Measurements from ENCODE around the gene RGS5.

The RGS5 gene

GRCh38 chr1:163169553-163169952 lies 33.2 kb downstream of the RGS5 start:
- Histone ChIP-seq H3K9me3 (ENCODE audit: control insufficient read depth, insufficient read depth, low read length) (no peaks in the 10 kb centered on the region), H3K4me1 (ENCODE audit: control insufficient read depth, insufficient read depth, low read length) (no peaks in the 10 kb centered on the region), H3K4me3 (ENCODE audit: low read length) (no peak overlapping the region), H3K27me3 (ENCODE audit: control insufficient read depth, insufficient read depth, low read length) (no peaks in the 10 kb centered on the region), H3K36me3 (ENCODE audit: control insufficient read depth, insufficient read depth, low read length) (no peaks in the 10 kb centered on the region), H3K27ac (ENCODE audit: low read length) (no peak overlapping the region)
- no peak for DNase-seq (ENCODE audit: low read depth, low spot score)
- WGBS (ENCODE audit: insufficient coverage, insufficient read length): no CpG with 5 or more reads among the region's 1 CpG

GRCh38 chr1:163168053-163168452 lies 34.7 kb downstream of the RGS5 start:
- no CpG with 5 or more reads among the region's 1 CpG for WGBS (ENCODE audit: insufficient coverage, insufficient read length)
- no peaks in the 10 kb centered on the region for H3K9me3 ChIP-seq (ENCODE audit: control insufficient read depth, insufficient read depth, low read length)
- H3K27me3 ChIP-seq (ENCODE audit: control insufficient read depth, insufficient read depth, low read length): no peaks in the 10 kb centered on the region
- H3K27ac ChIP-seq (ENCODE audit: low read length): no peak overlapping the region
- DNase-seq (ENCODE audit: low read depth, low spot score): no peak
- no peaks in the 10 kb centered on the region for H3K36me3 ChIP-seq (ENCODE audit: control insufficient read depth, insufficient read depth, low read length)
- H3K4me1 ChIP-seq (ENCODE audit: control insufficient read depth, insufficient read depth, low read length): no peaks in the 10 kb centered on the region
- H3K4me3 ChIP-seq (ENCODE audit: low read length): no peak overlapping the region

- H3K4me1 ChIP-seq (ENCODE audit: control insufficient read depth, insufficient read depth, low read length): no peaks in the 10 kb centered on the region
- no peak overlapping the region for H3K4me3 ChIP-seq (ENCODE audit: low read length)
- H3K9me3 ChIP-seq (ENCODE audit: control insufficient read depth, insufficient read depth, low read length): no peaks in the 10 kb centered on the region
- H3K27me3 ChIP-seq (ENCODE audit: control insufficient read depth, insufficient read depth, low read length): no peaks in the 10 kb centered on the region
- H3K27ac ChIP-seq (ENCODE audit: low read length): no peak overlapping the region
- no peak for DNase-seq (ENCODE audit: low read depth, low spot score)
- no peaks in the 10 kb centered on the region for H3K36me3 ChIP-seq (ENCODE audit: control insufficient read depth, insufficient read depth, low read length)
- WGBS (ENCODE audit: insufficient coverage, insufficient read length): no CpG with 5 or more reads among the region's 6 CpGs
These were observed 35.7 kb downstream of the RGS5 start for GRCh38 chr1:163166886-163167555.

GRCh38 chr1:163165119-163165518 lies 37.6 kb downstream of the RGS5 start:
- H3K27me3 ChIP-seq (ENCODE audit: control insufficient read depth, insufficient read depth, low read length): no peaks in the 10 kb centered on the region
- no peaks in the 10 kb centered on the region for H3K36me3 ChIP-seq (ENCODE audit: control insufficient read depth, insufficient read depth, low read length)
- no CpG with 5 or more reads among the region's 2 CpGs for WGBS (ENCODE audit: insufficient coverage, insufficient read length)
- no peak for DNase-seq (ENCODE audit: low read depth, low spot score)
- no peak overlapping the region for H3K4me3 ChIP-seq (ENCODE audit: low read length)
- no peaks in the 10 kb centered on the region for H3K9me3 ChIP-seq (ENCODE audit: control insufficient read depth, insufficient read depth, low read length)
- H3K27ac ChIP-seq (ENCODE audit: low read length): no peak overlapping the region
- H3K4me1 ChIP-seq (ENCODE audit: control insufficient read depth, insufficient read depth, low read length): no peaks in the 10 kb centered on the region

- Histone ChIP-seq H3K4me1 (ENCODE audit: control insufficient read depth, insufficient read depth, low read length) (no peaks in the 10 kb centered on the region), H3K9me3 (ENCODE audit: control insufficient read depth, insufficient read depth, low read length) (no peaks in the 10 kb centered on the region), H3K36me3 (ENCODE audit: control insufficient read depth, insufficient read depth, low read length) (no peaks in the 10 kb centered on the region), H3K27ac (ENCODE audit: low read length) (no peak overlapping the region), H3K27me3 (ENCODE audit: control insufficient read depth, insufficient read depth, low read length) (no peaks in the 10 kb centered on the region), H3K4me3 (ENCODE audit: low read length) (no peak overlapping the region)
- no CpG with 5 or more reads among the region's 4 CpGs for WGBS (ENCODE audit: insufficient coverage, insufficient read length)
- no peak for DNase-seq (ENCODE audit: low read depth, low spot score)
These were observed 38.7 kb downstream of the RGS5 start for GRCh38 chr1:163163881-163164582.

GRCh38 chr1:163163163-163163562 lies 39.6 kb downstream of the RGS5 start:
- Histone ChIP-seq H3K36me3 (ENCODE audit: control insufficient read depth, insufficient read depth, low read length) (no peaks in the 10 kb centered on the region), H3K27me3 (ENCODE audit: control insufficient read depth, insufficient read depth, low read length) (no peaks in the 10 kb centered on the region), H3K4me1 (ENCODE audit: control insufficient read depth, insufficient read depth, low read length) (no peaks in the 10 kb centered on the region), H3K9me3 (ENCODE audit: control insufficient read depth, insufficient read depth, low read length) (no peaks in the 10 kb centered on the region), H3K4me3 (ENCODE audit: low read length) (no peak overlapping the region), H3K27ac (ENCODE audit: low read length) (no peak overlapping the region)
- no CpG with 5 or more reads among the region's 4 CpGs for WGBS (ENCODE audit: insufficient coverage, insufficient read length)
- DNase-seq (ENCODE audit: low read depth, low spot score): no peak

GRCh38 chr1:163162381-163162914 lies 40.3 kb downstream of the RGS5 start:
- Histone ChIP-seq H3K27me3 (ENCODE audit: control insufficient read depth, insufficient read depth, low read length) (no peaks in the 10 kb centered on the region), H3K27ac (ENCODE audit: low read length) (no peak overlapping the region), H3K4me1 (ENCODE audit: control insufficient read depth, insufficient read depth, low read length) (no peaks in the 10 kb centered on the region), H3K9me3 (ENCODE audit: control insufficient read depth, insufficient read depth, low read length) (no peaks in the 10 kb centered on the region), H3K36me3 (ENCODE audit: control insufficient read depth, insufficient read depth, low read length) (no peaks in the 10 kb centered on the region), H3K4me3 (ENCODE audit: low read length) (no peak overlapping the region)
- no CpG with 5 or more reads among the region's 6 CpGs for WGBS (ENCODE audit: insufficient coverage, insufficient read length)
- no peak for DNase-seq (ENCODE audit: low read depth, low spot score)

GRCh38 chr1:163161841-163162240 lies 40.9 kb downstream of the RGS5 start:
- no peak overlapping the region for H3K27ac ChIP-seq (ENCODE audit: low read length)
- H3K9me3 ChIP-seq (ENCODE audit: control insufficient read depth, insufficient read depth, low read length): no peaks in the 10 kb centered on the region
- no peak overlapping the region for H3K4me3 ChIP-seq (ENCODE audit: low read length)
- no peaks in the 10 kb centered on the region for H3K4me1 ChIP-seq (ENCODE audit: control insufficient read depth, insufficient read depth, low read length)
- no peaks in the 10 kb centered on the region for H3K36me3 ChIP-seq (ENCODE audit: control insufficient read depth, insufficient read depth, low read length)
- WGBS (ENCODE audit: insufficient coverage, insufficient read length): no CpG with 5 or more reads among the region's 5 CpGs
- no peaks in the 10 kb centered on the region for H3K27me3 ChIP-seq (ENCODE audit: control insufficient read depth, insufficient read depth, low read length)
- DNase-seq (ENCODE audit: low read depth, low spot score): no peak

- H3K27me3 ChIP-seq (ENCODE audit: control insufficient read depth, insufficient read depth, low read length): no peaks in the 10 kb centered on the region
- no peak for DNase-seq (ENCODE audit: low read depth, low spot score)
- no peaks in the 10 kb centered on the region for H3K36me3 ChIP-seq (ENCODE audit: control insufficient read depth, insufficient read depth, low read length)
- H3K27ac ChIP-seq (ENCODE audit: low read length): no peak overlapping the region
- no peaks in the 10 kb centered on the region for H3K4me1 ChIP-seq (ENCODE audit: control insufficient read depth, insufficient read depth, low read length)
- no CpG with 5 or more reads among the region's 2 CpGs for WGBS (ENCODE audit: insufficient coverage, insufficient read length)
- no peaks in the 10 kb centered on the region for H3K9me3 ChIP-seq (ENCODE audit: control insufficient read depth, insufficient read depth, low read length)
- H3K4me3 ChIP-seq (ENCODE audit: low read length): no peak overlapping the region
These were observed 41.4 kb downstream of the RGS5 start for GRCh38 chr1:163161337-163161736.

GRCh38 chr1:163155606-163156005 lies 47.1 kb downstream of the RGS5 start:
- no peak for DNase-seq (ENCODE audit: low read depth, low spot score)

More at GRCh38 chr1:163155606-163156005, 47.1 kb downstream of the RGS5 start:
- Histone ChIP-seq H3K4me3 (ENCODE audit: low read length) (no peak overlapping the region), H3K9me3 (ENCODE audit: control insufficient read depth, insufficient read depth, low read length) (no peaks in the 10 kb centered on the region), H3K27ac (ENCODE audit: low read length) (no peak overlapping the region), H3K4me1 (ENCODE audit: control insufficient read depth, insufficient read depth, low read length) (peaks cover 3% of the 10 kb centered on the region; the same call in 1 of the 2 replicates), H3K36me3 (ENCODE audit: control insufficient read depth, insufficient read depth, low read length) (no peaks in the 10 kb centered on the region), H3K27me3 (ENCODE audit: control insufficient read depth, insufficient read depth, low read length) (no peaks in the 10 kb centered on the region)
- no CpG with 5 or more reads among the region's 5 CpGs for WGBS (ENCODE audit: insufficient coverage, insufficient read length)

Data from iPS DF 6.9 (cell line).